A673 (cell line): ENCODE measurements around the gene SLC41A3. TPM values are rescaled to one million over a fixed set of nuclear protein-coding genes. Genes with fewer than 3 reads are reported as not detected.
"Not testable (repeated sequence)": the region's sequence is repeated elsewhere in the genome, so short reads cannot be mapped to it uniquely, and the experiment has no call there.

Experiments used
- BruUV-seq: library from RNA; stranded (reverse); fragments of 400-500 nt; replicated peaks from 2 replicates; lab custom pipeline; 2021; lab: Mats Ljungman, UMichigan
- CTCF ChIA-PET: fragments of 300-600 bp; sonication (Branson Sonifier 250); formaldehyde crosslinking; loops from one replicate; lab custom pipeline; 2022; ENCODE audit warnings: antibody characterized with exemption; lab: Charles Lee
- POLR2A ChIA-PET: fragments of 300-600 bp; sonication (Branson Sonifier 250); formaldehyde crosslinking; loops from one replicate; lab custom pipeline; 2022; ENCODE audit warnings: antibody characterized with exemption; ENCODE audit not compliant: low non-redundant PET; lab: Charles Lee
- DNase-seq: peaks from one replicate; pipeline ENCODE4 v3.0.0-alpha.2; 2015; ENCODE audit warnings: low spot score
- H3K27ac ChIP-seq: fragments of 200-600 bp; sonication (generic); 2 replicates; pipeline ENCODE4 v1.5.1; 2016; ENCODE audit warnings: mixed run types, low read depth, mild to moderate bottlenecking, mixed read lengths, antibody characterized with exemption, low read length; ENCODE audit not compliant: poor library complexity, severe bottlenecking
- H3K27me3 ChIP-seq: fragments of 200-600 bp; sonication (generic); replicated peaks from 2 replicates; pipeline ENCODE4 v1.6.1; 2017; ENCODE audit warnings: mixed run types, low read depth, mild to moderate bottlenecking, mixed read lengths, antibody characterized with exemption, low read length; ENCODE audit not compliant: insufficient read depth, poor library complexity
- H3K36me3 ChIP-seq: fragments of 200-600 bp; sonication (generic); 2 replicates; pipeline ENCODE4 v1.6.1; 2016; ENCODE audit warnings: mixed run types, mild to moderate bottlenecking, mixed read lengths, antibody characterized with exemption, low read length; ENCODE audit not compliant: insufficient read depth, poor library complexity, severe bottlenecking
- H3K4me1 ChIP-seq: fragments of 200-600 bp; sonication (generic); 2 replicates; pipeline ENCODE4 v1.6.1; 2017; ENCODE audit warnings: mixed run types, mild to moderate bottlenecking, mixed read lengths, antibody characterized with exemption, low read length; ENCODE audit not compliant: insufficient read depth, poor library complexity, severe bottlenecking
- H3K4me3 ChIP-seq: fragments of 200-600 bp; sonication (generic); 2 replicates; pipeline ENCODE4 v1.5.1; 2016; ENCODE audit warnings: low read depth, mixed run types, mild to moderate bottlenecking, mixed read lengths, low read length; ENCODE audit not compliant: poor library complexity, severe bottlenecking
- H3K9me3 ChIP-seq: fragments of 200-600 bp; sonication (generic); 2 replicates; pipeline ENCODE4 v1.6.1; 2016; ENCODE audit warnings: mixed run types, low read depth, mild to moderate bottlenecking, mixed read lengths, antibody characterized with exemption, low read length; ENCODE audit not compliant: poor library complexity, severe bottlenecking
- EZH2 ChIP-seq: fragments of 200-600 bp; sonication (generic); IDR thresholded peaks from 2 replicates; pipeline ENCODE4 v1.6.1; 2017; ENCODE audit warnings: borderline replicate concordance, low read depth, mild to moderate bottlenecking, mixed read lengths, antibody characterized with exemption, low read length; ENCODE audit not compliant: poor library complexity, severe bottlenecking
- intact Hi-C: fragments of 100-400 bp; cut with micrococcal nuclease; formaldehyde crosslinking; loops from one replicate; pipeline ENCODE4 v1.10.0; 2022; ENCODE audit not compliant: unreplicated experiment
- total RNA-seq: library from RNA; stranded (reverse); gene quantifications from 2 replicates; pipeline ENCODE4 v1.2.3, GENCODE V29; 2021
- TF ChIP-seq, protein P1 (sequence below): fragments of 300-800, 200-600 bp; sonication (generic); conservative IDR thresholded peaks from 2 replicates; pipeline ENCODE4 v1.5.1; 2017; ENCODE audit warnings: low read depth, mild to moderate bottlenecking, antibody characterized with exemption, low read length, moderate library complexity, mixed read lengths

SLC41A3 gene
- total RNA-seq, 1 experiment from 2014 or later: 56.5 TPM

DNA sequence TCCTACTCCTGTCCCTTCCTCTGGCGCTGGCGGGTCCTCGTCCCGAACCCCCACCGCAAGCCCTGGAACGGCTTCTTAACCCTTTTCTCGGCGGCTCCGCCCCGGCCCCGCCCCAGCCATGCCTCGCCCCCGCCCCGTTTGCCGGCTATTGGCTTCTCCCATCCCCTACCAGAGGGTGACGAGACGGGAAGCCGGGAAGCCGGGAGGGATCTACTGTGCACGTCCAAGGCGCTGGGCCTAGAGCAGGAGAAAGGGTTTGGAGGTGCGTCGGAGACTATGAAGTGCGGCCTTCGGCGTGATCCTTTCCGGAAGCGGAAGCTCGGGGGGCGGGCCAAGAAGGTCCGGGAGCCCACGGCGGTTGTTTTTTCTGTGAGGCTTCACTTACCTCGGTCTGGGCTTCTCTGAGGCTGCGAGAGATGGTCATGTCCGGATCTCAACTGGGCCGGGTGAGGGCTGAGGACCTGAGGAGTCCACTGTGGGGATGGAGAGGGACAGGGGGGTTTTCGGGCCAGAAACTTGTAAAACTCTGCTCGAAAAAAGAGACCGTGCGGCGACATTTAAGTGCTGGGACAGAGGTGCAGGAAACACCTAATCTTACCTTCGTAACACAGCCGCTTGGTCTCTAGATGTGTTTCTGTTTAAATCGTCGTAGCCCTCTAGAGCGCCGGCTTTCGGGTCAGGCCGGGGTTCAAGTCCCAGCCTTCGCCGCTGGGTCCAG is 93.5 kb downstream of the SLC41A3 start:
- no peak for TF ChIP-seq EZH2
- TF ChIP-seq, protein P1, sequence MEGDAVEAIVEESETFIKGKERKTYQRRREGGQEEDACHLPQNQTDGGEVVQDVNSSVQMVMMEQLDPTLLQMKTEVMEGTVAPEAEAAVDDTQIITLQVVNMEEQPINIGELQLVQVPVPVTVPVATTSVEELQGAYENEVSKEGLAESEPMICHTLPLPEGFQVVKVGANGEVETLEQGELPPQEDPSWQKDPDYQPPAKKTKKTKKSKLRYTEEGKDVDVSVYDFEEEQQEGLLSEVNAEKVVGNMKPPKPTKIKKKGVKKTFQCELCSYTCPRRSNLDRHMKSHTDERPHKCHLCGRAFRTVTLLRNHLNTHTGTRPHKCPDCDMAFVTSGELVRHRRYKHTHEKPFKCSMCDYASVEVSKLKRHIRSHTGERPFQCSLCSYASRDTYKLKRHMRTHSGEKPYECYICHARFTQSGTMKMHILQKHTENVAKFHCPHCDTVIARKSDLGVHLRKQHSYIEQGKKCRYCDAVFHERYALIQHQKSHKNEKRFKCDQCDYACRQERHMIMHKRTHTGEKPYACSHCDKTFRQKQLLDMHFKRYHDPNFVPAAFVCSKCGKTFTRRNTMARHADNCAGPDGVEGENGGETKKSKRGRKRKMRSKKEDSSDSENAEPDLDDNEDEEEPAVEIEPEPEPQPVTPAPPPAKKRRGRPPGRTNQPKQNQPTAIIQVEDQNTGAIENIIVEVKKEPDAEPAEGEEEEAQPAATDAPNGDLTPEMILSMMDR: no peak
- H3K9me3 ChIP-seq: no peaks in the 10 kb centered on the region
- intact Hi-C loops: no loop called here
- ChIA-PET CTCF (no interaction called here), POLR2A (no interaction called here)
- peak; percentile 92 for DNase-seq
- H3K4me1 ChIP-seq: no peaks in the 10 kb centered on the region
- H3K27me3 ChIP-seq: no peaks in the 10 kb centered on the region
- no peaks in the 10 kb centered on the region for H3K36me3 ChIP-seq
- peak overlapping the region; percentile 47 for H3K4me3 ChIP-seq
- BruUV-seq: TSS peak; percentile 80
- peak overlapping the region; percentile 3 for H3K27ac ChIP-seq

DNA sequence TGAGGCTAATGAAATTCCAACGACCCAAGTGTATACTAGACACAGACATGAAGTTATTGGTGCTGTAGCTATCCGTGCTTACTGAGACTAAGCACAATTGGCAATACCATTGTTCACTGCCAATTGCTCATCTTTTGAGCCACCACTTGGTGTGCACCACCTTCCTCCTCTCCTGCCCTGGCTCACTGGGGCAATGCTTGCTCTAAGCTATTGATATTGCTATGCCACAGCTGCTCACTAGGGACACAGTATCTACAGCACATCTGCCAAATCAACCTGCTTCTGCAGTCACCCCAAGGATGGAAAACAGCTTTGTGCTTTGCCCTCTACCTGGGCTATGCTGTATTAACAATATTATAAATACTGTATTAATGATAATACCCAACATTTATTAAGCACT is 99.0 kb downstream of the SLC41A3 start:
- CTCF ChIA-PET, DNase-seq, H3K27me3 ChIP-seq, H3K9me3 ChIP-seq, POLR2A ChIA-PET, intact Hi-C loops, BruUV-seq, H3K36me3 ChIP-seq, H3K4me3 ChIP-seq, H3K27ac ChIP-seq, H3K4me1 ChIP-seq: not testable (repeated sequence)

DNA sequence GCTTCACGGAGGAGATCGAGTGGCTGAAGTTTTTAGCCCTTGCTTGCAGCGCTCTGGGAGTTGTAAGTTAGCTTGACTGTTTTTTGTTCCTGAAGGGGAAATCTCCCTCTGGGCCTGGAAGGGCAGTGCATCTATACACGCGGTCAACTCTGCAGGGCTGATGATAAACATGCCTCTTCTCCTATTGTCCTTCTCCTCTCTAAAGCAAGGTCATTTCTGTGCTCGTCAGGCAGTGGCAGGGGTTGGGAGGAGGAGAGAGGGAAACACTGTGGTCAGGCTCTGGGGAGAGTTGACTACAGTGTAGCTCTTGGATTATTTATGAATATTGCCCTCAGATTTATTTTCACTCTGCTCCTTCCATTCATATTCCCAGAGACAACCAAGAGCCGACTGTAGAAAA is 106.8 kb downstream of the SLC41A3 start:
- H3K4me1 ChIP-seq, POLR2A ChIA-PET, intact Hi-C loops, DNase-seq, CTCF ChIA-PET, BruUV-seq, H3K9me3 ChIP-seq, H3K27ac ChIP-seq, H3K4me3 ChIP-seq, H3K36me3 ChIP-seq, H3K27me3 ChIP-seq: not testable (repeated sequence)

DNA sequence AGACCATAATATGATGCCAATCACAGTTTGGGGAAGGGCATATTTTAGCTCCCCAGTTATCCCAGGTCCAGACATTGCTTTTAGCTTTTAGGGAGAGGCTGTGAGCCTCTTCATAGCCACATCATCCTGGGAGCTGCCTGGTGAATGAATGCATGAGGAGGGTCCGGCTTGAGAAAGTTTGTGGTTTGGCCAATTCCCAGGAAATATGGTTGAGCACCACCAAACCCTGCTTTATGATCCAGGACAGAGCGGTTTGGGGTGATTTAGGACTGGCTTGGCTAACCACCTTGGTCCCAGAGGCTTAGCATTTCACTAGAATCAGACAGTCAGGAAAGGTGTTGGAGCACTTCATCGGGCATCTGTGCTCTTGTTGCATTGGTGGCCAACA is 107.9 kb downstream of the SLC41A3 start:
- POLR2A ChIA-PET, DNase-seq, H3K9me3 ChIP-seq, H3K4me1 ChIP-seq, H3K27ac ChIP-seq, BruUV-seq, CTCF ChIA-PET, H3K36me3 ChIP-seq, H3K4me3 ChIP-seq, intact Hi-C loops: not testable (repeated sequence)
- peaks cover 13% of the 10 kb centered on the region for H3K27me3 ChIP-seq

DNA sequence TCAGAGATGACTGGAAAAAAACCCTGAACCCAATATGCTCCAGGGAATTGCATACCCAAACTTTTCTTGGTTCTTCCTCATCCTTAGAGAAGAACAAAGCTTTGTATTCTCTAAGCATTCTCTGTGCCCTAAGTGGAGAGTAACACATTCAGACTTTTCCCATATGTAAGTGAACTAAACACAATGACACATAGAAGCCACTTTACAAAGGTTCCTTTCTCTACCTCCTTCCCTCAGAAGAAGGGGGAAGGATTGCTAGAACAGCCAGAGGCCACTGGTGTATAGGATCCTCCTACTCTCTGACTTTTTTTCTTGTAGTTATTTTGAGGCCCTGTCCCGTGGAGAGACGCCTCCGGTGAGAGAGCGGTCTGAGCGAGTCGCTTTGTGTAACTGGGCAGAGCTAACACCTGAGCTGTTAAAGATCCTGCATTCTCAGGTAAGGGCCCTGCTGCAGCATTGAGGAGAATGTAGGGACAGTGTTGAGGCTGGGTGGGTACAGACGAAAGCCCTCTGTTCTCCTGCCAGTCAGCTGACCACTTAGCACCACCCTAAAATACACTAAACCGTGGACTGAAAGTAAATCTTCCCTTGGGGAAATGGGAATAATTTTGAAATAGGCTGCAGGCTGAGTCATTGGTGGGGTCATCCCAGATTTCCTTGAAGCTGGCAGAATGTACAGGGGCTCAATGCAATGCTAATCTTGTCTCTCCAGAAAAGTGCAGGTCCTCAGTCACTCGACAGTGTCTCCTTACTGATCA is 108.5 kb downstream of the SLC41A3 start:
- H3K4me1 ChIP-seq, CTCF ChIA-PET, H3K36me3 ChIP-seq, H3K27ac ChIP-seq, POLR2A ChIA-PET, DNase-seq, BruUV-seq, H3K9me3 ChIP-seq, H3K4me3 ChIP-seq, intact Hi-C loops: not testable (repeated sequence)
- peaks cover 19% of the 10 kb centered on the region for H3K27me3 ChIP-seq
